ENCODE results near the gene MROH7.

The MROH7 gene

GRCh38 chr1:54640863-54641836 lies at the start of gene MROH7:
Gene MROH7, plus strand, starts transcription at chr1:54641786. Its CDS starts 11,141 bp downstream, at chr1:54652927.
- DNase-seq (ENCODE audit: low spot score), result no peak

GRCh38 chr1:54593571-54594160 lies 47.9 kb upstream of the MROH7 start:
- no peak for DNase-seq (ENCODE audit: low spot score)

- no peak for DNase-seq (ENCODE audit: low spot score)
These were observed 47.1 kb upstream of the MROH7 start for GRCh38 chr1:54594463-54594862.

- DNase-seq (ENCODE audit: low spot score), result no peak
These were observed 45.6 kb upstream of the MROH7 start for GRCh38 chr1:54595956-54596498.

GRCh38 chr1:54596756-54597155 lies 44.8 kb upstream of the MROH7 start:
- no peak for DNase-seq (ENCODE audit: low spot score)

DNA sequence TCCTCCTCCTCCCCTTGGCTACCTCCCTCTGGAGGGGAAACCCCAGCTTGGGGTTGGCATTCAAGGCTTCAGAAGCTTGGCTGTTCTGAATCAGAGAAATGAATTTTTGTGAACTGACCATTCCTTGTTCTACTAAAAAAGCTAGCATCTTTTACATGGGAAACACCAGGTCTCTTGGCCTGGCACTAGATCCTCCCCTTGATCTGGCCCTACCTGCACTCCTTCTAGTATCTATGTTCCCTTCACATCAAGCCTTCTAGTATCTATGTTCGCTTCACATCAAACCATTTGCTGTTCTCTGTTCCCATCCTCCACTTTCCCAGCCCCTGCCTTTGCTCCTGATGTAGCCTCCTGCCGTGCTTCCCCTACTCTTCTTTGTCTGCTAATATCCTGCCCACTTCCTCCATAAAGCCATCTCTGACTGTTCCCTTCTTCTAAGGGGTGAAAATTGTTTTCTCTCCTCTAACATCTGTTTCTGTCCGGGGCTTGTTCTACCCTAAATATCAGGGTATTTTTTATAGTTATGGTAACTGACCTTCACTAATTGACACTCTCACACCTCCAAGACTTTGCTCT lies 44.0 kb upstream of the MROH7 start:
- no peak for DNase-seq (ENCODE audit: low spot score)

DNA sequence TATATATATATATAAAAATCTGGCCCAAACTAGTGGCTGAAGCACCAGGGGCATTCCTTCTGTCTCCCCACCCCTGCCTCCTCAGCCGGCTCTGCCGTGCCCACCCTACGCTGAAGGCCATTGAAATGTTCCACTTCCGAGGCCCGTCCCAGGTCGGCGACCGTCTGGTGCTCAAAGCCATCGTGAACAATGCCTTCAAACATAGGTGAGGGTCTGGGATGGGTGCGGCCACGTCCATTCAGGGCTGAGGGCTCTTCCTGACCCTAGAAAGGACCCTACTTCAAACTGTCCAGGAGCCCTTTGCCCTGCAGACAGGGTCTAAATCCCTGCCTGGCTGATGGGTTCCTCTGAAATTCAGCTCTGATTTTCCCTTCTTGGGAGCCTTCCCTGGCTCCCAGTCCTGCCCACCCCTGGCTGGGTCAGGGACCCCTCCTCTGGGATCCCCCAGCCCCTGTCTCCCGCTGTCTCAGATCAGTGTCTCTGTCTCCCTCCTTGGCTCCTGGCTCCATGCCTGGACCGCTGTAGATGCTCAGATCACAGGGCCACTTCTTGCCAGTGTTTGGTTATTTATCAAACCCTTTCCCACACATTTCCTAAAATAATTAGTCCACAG lies 42.3 kb upstream of the MROH7 start:
- DNase-seq (ENCODE audit: low spot score), result no peak

DNA sequence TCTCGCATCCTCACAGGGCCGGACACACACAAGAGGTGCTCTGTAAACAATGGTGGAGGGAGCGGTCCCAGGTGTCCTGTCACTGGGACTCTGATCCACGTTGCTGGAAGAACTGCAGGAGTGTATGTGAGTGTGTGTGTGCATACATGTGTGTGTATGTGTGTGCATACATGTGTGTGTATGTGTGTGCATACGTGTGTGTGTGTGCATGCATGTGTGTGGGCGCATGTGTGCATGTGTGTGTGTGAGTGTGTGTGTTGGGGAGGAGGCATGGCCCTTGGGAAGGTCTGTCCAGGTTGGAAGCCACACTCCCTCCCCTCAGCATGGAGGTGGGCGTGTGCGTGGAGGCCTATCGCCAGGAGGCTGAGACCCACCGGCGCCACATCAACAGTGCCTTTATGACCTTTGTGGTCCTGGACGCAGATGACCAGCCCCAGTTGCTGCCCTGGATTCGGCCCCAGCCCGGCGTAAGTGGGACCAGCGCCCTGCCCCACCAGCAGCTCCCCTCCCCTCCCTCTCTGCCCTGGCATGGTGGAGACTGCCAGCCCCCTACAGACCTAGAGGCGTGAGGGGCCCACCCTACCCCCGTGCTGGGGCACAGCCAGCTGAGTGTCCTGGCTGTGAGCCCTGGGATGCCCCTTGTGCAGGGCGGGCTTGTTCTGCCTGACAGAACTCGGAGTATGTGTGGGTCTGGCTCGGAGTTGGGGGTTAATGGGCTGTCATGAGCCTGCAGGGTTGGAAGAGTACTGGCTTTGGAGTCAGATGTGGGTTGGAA lies 40.5 kb upstream of the MROH7 start:
- no peak for DNase-seq (ENCODE audit: low spot score)

GRCh38 chr1:54601730-54602129 lies 39.9 kb upstream of the MROH7 start:
- DNase-seq (ENCODE audit: low spot score), result no peak

- no peak for DNase-seq (ENCODE audit: low spot score)
These were observed 39.0 kb upstream of the MROH7 start for GRCh38 chr1:54602554-54602953.

DNA sequence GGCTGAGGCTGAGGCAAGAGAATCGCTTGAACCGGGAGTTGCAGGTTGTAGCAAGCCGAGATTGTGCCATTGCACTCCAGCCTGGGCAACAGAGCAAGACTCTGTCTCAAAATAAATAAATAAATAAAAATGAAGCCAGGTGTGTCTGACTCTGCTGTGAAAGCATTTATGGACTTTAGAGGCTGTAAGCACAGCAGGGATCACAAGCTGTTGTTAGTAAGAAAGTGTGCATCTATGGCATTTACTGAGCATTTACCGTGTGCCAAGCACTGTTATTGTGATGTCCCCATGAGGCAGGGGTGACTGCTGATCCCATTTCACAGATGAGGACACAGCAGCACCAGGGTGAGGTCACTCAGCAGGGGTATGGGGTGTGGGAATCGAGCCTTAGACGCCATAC lies 38.3 kb upstream of the MROH7 start:
- DNase-seq (ENCODE audit: low spot score), result no peak

DNA sequence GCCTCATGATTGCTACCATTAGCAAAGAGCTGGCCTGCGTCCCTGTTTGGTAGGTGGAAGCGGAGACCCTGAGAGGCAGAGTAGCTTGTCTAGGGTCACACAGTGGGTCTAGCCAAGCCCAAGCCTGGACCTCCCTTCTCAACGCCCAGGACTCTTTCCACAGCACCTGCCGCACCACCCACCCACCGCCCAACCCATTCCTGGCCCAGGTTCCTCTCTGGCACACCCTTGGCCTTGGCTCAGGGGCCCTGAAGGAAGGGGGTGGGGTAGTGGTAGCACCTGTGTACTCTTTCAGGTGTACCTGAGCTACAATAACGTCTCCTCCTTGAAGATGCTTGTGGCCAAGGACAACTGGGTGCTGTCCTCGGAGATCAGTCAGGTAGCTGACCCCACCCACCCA lies 37.5 kb upstream of the MROH7 start:
- no peak for DNase-seq (ENCODE audit: low spot score)

DNA sequence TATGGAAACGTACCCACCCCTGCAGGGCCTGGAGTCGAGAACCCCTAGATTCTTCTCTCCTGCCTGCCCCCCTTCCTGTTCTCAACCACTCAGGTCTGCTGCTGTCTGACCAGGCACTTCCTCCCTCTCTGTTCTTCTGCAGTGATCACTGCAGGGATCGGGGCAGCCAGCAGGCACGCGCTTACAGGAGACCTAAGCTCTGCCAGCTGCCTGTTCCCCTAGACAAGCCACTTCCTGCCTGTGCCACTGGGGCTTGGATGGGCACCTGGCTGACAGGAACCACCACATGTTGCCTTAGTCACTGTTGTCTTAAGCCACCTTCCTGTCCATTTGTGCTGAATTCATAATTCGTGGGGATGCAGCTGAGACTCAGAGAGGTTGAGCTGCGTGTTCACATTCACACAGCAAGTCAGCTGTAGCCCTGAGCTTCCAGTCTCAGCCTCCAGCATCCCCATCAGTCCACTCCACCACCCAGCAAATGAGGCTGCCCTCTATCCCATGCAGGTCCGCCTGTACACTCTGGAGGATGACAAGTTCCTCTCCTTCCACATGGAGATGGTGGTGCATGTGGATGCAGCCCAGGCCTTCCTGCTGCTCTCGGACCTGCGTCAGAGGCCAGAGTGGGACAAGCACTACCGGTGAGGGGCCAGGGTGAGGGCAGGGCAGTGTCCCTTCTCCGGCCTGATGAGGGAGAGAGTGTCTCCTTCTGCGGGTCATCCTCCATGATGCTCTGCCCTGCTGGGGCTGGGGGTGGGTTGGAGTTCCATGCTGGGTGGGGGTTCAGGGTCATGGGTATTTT lies 36.8 kb upstream of the MROH7 start:
- DNase-seq (ENCODE audit: low spot score), result no peak

DNA sequence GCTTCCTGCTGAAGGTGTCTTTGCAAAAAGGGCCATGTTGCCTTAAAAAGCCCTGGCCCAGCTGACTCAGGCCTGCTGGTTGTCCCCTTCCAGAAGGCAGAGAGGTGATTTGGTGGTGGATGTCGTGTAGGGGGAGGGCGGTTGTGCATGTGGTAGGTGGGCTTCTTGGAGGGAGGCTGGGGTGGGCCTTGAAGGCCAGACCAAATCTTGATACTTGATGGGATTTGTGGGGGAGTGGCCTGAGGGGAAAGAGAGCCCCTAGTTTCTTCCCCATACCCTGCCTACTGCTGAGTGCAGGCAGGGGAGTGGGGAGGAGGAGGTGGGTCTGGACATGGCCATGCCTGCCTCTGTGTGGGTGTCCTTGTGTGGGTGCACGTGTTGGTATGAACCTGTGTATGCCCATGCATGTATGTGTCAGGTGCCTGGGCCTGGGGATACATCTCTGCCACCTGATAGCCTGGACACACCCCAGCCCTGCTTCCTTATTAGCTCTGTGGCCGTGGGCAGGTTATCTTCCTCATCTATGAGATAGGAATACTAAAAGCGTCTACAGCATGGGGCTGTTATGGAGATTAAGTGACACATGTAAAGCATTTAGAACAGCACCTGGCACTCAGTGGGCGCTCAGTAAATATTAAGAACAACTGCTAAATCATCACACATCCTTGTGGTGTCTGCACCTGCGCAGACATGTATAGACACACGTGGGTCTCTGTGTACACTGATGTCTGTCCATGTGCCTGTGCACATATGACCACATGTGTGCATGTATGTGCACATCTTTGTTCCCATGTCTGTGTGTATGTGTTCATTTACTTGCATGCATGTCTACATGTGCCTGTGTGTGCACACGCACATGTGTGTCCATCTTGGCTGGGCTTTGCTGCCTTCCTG lies 35.2 kb upstream of the MROH7 start:
- DNase-seq (ENCODE audit: low spot score), result no peak

DNA sequence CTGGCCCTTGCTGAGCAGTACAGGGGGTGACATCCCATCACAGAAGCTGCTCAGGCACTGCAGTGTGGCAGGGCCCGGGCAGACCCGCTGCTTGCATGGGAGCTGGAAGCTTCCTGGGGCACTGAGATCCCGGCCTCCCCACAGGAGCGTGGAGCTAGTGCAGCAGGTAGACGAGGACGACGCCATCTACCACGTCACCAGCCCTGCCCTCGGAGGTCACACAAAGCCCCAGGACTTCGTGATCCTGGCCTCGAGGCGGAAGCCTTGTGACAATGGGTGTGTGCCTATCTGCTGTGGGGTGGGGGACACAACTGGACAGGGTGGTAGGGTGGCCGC lies 34.6 kb upstream of the MROH7 start:
- DNase-seq (ENCODE audit: low spot score), result no peak

- no peak for DNase-seq (ENCODE audit: low spot score)
These were observed 33.6 kb upstream of the MROH7 start for GRCh38 chr1:54607821-54608565.

DNA sequence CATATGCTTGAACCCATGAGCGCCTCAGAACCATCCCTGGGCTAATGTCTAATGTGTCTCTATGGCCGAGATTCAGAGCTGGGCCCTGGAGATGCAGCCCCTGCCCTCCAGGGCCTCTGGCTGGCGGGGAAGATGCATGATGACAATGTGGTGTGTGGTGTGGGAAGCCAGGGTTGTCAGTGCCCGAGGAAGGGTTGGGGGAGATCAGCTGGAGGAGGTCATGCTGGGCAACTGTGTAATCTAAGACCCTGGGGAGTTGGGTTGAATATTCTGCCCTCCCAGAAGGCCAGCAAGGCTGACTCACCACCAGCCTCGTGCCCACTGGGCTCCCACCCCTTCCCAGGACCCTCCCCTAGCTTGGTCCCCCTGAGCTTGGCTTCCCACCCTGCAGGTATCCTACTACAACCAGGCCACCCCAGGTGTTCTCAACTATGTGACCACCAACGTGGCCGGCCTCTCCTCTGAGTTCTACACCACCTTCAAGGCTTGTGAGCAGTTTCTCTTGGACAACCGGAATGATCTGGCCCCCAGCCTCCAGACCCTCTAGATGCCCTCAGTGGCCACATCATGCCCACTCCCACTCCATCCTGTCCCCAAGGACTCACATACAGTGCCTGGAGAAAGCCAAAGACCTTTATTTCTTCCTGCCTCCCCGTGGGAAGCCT lies 32.9 kb upstream of the MROH7 start:
- DNase-seq (ENCODE audit: low spot score), result no peak

DNA sequence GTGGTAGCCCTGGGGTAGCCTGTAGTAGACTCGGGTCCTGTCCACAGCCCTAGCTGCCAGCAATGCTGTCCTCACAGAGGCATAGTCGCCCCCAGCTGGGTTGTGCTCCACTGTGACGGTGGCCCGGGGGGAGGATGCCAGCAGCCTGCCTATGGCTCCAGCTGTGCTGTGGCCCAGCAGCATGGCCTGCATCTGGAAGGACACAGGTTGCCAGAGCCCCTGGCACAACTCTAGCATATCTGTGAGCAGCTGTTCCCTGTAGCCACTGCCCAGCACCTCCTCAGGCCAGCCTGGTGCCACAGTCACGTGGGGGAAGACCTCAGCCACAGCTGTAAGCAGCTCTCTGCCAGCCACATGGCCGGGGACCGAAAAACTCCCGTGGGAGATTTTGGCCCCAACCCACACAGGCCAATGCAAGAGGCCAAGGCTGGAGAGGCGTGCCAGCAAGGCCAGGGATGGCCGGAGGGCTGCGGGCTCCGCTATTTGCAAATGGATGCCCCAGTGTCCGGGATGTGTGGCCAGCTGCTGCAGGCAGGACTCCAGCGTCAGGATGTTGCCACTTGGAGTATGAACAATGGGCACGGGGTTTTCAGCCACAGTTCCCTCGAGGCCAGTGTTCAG lies 32.2 kb upstream of the MROH7 start:
- no peak for DNase-seq (ENCODE audit: low spot score)

Data from hepatic stellate cell (primary cell).